OCI-LY7 (cell line): ENCODE results near the gene USP21.

Experiments used
- CTCF ChIP-seq: fragments of 200-600 bp; sonication (generic); conservative IDR thresholded peaks from 2 replicates; pipeline ENCODE4 v1.5.1; 2014; ENCODE audit warnings: mild to moderate bottlenecking, antibody characterized with exemption, low read length, moderate library complexity, mixed read lengths
- EZH2phosphoT487 ChIP-seq: fragments of 200-600 bp; sonication (generic); IDR thresholded peaks from 2 replicates; pipeline ENCODE4 v1.6.1; 2018; ENCODE audit warnings: low read depth, borderline replicate concordance, mild to moderate bottlenecking, mixed run types, antibody characterized with exemption, low read length, moderate library complexity, mixed read lengths

- TF ChIP-seq CTCF, result no peak
- no peak for TF ChIP-seq EZH2phosphoT487
Measured at GRCh38 chr1:161127649-161128048, 31.7 kb upstream of the USP21 start.
